GM19395 (cell line): Measurements from ENCODE around the gene CD248.
A peak's percentile ranks its signal among the peaks of the same experiment; 100 is the strongest.

Experiments
- ATAC-seq: cut with Tn5 transposase; IDR thresholded peaks from one replicate; pipeline ENCODE4 v1.9.1; 2021; ENCODE audit warnings: mild to moderate bottlenecking, moderate library complexity; ENCODE audit not compliant: unreplicated experiment

The CD248 gene

DNA sequence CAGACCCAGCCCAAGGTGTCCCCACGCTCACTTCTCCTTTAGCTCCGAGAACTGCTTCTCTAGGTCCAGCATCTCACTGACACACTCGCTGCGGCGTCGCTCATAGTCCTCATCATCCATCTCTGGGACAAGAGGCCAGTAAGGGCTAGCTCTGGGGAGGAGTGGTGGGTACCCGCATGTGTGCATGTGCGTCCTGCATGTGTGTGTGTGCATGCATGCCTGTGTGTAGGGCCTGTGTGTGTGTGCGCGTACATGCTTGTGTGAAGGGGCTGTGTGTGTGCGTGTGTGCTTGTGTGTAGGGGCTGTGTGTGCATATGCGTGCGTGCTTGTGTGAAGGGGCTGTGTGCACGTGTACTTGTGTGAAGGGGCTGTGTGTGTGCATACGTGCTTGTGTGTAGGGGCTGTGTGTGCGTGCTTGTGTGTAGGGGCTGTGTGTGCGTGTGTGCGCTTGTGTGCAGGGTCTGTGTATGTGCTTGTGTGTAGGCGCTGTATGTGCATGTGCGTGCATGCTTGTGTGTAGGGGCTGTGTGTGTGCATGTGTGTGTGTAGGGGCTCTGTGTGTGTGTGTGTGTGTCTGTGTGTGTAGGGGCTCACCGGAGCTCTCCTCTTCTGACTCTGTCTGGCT is 24.8 kb upstream of the CD248 start:
- no peak for ATAC-seq

DNA sequence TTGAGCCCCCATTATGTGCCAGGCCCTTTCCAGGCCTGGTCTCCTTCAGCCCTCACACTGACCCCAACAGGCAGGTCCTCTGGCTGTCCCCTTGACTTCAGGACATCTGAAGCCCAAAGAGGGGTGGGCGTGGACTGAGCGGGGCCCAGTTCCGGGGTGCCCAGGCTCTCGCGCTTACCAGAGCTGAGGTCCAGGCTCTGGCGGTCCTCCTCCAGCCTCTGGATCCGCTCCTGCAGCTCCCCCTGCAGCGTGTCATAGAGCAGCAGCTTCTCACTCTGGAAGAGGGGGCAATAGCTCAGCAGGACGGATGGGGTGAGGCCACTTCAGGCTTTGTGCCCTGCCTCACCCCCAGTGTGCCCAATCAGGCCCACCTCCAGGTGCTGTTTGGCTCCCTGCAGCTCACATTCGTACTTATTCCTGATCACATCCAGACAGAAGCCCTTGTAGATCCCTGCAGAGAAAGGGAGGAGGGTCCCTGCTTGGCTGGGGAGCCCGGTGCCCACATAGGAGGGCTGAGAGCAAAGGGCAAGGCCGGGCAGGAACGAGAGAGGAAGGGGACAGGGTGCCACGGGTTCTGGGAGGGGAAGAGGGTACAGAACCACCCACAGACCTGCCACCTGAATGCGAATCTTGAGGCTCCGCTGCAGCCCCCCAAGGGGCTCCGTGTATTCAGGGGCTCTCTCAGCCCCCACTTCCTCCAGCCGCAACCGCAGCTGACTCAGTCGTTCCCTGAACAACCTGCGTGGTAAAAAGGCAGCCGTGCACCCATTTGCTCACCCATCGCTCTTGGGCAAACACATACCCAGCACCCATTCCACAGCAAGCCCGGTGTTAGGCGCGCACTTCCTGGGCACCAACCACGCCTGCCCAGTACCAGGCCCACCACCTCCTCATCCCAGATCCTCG is 24.0 kb upstream of the CD248 start:
- no peak for ATAC-seq

DNA sequence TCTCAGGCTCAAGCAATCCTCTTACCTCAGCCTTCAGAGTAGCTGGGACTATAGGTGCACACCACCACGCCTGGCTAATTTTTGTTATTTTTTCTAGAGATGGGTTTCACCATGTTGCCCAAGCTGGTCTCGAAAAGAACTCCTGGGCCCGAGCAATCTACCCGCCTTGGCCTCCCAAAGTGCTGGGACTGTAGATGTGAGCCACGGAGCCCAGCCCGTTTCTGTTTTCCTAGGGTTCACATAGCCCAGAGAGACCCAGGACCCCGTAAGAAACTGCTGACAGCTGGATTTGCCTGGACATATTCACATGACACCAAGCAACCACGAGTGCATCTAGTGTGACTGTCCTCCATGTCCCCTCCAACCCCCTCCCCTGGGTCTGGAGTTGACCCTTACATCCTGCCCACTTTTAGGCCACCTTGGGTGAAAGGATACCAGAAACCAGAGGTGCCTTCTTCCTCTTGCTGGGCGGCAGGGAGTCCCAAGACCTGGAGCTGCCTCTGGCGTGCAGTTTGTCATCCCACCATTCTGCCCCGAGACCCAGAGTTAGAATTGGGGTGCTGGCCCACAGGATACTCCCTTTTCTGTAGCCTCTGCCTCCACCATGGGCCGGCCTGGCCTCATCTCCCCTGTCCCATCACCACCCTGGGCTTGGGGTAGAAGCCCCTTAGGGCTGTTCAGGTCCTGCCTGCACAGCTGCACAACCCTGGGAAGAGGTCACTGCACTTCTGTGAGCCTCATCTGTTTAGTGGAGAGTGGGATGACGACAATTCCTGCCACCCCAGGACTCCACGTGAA is 23.0 kb upstream of the CD248 start:
- ATAC-seq, result no peak

DNA sequence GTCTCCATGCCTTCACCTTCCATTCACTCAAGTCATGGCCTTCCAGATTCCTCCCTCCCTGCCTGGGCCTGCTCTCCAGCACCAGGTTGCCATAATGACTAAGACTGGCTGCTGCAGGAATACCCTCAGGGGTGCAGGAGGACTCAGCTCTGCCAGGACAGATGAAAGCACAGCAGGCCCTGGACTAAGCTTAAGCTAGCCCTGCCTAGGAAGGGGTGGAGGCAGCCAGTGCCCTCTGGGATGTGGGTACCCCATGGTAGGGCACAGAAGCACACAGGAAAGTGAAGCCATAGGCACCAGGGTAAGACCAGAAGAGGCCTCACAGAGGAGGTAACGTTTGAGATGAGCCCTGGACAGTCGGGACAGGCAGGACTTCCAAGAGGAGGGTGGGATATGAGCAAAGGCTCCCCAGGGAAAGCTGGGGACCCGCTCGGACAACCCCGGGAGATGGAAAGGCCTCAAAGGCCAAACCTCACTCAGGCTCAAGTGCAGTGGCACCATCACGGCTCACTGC is 22.4 kb upstream of the CD248 start:
- ATAC-seq, result no peak

DNA sequence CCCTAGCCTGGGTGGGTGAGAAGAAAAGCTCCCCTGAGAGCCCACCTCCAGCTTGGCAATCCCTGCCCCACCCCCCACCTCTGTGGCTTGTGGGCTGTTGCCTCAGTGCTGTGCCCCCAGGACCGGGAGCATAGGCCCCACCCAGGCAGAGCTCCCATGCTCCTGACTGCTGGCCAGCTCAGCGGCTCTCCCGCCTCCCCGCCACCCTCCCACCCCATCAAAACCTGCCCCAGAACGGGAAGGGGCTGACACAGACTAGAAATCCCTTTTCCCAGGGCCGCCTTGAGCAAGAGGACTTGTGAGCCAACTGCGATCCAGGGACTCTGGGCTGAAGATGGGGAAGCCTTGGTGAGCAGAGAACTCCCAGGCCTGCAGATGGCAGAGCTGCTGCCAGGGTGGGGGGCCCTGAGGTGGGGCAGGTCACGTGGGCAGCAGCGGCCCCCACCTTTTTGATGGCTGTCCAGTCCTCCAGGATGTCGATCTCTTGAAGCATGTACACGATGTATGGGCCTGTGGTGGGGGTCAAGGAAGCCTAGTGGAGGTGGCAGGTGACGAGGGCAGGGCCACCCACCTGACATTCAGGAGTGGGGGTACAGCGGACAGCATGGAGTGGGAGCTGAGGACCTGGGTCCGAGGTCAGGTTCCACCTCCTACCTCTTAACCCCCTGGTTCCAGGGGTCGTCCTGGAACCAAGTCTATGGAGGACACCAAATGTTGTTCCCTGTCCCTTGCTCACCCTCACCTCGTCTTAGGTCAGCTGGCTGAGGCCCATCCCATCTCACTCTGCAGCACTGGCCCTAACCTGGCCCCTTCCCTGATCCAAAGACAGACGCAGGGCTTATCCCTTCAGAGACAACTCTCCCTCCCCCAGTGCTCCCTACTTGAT is 21.7 kb upstream of the CD248 start:
- ATAC-seq, result no peak

DNA sequence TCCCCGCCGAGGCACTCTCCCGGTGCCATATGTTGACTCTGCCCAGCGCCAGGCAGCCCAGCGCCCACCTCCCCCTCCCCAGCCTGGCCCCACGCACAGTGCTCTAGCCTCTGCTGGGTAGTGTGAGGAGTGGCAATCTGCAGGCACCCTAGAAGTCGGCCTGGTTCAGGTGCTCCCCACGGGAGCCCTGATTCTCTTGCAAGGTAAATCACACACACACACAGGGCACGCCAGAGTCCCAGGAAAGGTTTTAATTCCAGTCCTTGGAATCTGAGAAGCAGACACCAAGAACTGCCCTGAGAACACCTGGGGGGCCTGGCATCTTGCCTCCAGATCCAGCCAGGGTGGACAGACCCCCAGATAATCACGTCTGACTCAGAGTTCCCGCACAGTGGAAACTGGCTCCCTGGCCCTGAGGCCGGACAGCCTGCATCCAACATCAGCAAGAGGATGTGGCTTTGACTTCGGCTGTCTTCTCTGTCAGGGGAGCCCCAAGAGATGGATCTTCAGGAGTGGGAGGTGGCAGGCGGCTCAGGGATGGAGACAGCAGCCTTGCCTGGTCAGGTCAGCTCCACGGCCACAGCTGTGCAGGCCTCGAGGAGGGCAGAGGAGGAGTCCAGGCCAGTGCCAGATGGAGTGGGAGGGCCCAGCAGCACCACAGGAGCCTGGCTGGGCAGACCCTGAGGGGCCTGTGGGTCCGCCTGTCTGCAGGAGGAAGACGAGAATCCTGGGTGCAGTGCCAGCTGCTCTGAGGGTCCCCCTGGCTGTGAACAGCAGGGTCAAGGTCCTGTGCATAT is 20.5 kb upstream of the CD248 start:
- ATAC-seq, result no peak

DNA sequence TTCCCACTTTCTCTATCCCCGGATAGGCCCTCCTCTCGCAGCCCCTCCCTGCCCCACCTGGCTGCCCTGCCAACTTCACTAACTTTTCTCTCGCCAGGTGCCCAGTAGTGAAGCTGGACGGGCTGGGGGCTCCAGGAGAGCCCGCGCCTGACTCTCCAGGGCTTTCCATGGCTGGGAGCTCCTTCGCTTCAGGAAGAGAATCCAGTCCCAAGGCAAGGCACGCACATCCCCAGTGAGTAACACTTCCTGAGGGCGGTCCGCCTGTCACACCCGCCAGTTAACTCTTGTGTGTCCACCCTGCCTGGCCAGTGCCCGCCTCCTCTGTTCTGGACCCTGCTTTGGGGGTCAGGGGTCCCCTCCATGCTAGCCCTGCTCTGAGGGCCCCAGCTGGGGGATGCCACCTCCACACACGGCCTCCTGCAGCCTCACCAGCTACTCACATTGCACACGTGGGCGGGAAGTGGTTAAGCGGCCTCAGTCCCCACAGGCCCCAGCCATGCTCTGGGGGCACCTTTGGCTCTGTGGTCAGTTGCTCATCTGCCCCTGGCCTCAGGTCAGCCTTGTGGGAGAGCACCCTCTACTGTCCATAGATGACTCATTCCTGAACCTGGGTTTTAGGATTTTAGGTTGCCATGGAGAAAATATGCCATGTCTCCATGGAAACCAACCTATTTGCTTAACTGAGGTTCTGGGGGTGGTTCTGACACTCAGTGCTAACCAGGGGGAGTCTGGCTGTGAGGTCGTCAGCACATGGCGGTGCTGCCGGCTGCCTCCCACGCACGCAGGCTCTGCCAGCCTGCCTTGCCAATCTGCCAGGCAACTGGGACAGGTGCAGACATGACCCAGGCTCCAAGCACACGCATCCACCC is 19.6 kb upstream of the CD248 start, which contains the start of gene RIN1:
RIN1 (minus strand) TSS at position 201 of the 869 bp plus-strand sequence; CDS start at position 169, 32 bp downstream.
- ATAC-seq, result peak; percentile 61

DNA sequence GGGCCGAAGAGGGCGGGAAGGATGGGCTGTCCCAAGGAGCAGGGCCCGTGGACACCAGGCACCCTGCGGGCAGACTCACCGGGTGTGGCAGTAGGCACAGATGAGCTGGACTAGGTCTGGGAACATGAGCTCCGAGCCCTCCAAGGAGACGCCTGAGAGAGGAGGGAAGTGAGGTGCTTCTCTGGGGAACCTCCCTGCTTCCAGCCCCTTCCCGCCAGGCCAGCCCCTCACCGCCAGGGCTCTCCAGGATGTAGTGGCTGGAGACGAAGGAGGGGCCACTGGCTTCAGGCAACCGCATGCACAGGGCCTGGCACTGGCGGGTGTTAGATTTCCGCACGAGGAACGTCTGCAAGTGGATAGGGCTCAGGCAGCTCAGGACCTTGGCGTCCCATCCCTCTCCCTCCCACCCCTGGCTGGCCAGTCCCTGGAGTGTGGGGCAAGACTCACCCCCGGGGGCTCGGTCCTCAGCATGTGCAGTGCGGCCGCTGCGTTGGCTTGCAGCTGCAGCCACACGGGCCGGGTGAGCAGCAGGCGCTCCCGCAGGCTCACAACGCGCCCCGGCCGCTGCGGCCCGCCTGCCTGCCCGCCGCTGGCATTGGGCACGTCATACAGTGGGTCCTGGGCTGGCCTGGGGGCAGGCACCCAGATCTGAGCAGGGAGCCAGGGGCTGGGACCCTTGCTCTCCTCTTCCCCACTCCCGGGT is 18.8 kb upstream of the CD248 start:
- no peak for ATAC-seq

DNA sequence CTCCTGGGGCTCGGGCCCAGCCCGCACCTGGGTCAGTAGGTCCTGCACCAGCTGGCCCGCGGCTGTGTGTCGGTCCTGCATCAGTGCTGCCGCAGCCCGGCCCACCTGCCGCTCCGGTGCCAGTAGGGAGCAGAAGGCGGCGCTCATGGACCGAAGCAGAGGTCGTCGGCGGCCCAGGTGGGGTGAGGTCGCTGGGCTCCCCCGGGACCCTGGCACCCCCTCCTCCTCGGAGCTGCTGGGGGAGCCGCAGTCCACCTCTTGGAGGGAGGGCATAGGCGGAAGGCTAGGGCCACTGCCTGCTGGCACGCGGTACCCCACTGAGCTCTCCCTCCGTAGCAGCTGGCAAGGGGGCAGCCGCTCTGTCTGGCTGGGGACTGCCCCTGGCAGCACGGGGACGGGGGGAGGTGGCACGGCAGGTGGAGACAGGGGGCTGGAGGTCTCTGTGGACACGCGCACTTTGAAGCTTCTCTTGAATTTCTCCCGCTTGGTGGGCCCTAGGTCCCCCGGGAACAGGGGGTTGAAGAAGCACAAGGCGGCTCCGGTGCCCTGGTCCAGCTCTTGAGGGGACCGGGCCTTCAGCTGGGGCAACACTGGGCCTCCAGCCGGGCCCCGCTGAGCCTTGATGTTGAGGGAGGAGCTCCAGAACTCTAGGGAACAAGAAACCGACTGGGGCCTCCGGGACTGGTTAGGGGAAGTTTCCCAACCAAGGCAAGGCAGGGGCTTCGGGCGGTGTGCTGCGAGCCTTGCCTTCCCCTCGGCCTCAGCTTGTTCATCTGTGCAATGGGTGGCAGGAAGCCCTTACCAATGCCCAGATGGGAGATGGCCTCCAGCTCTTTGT is 18.0 kb upstream of the CD248 start:
- no peak for ATAC-seq

DNA sequence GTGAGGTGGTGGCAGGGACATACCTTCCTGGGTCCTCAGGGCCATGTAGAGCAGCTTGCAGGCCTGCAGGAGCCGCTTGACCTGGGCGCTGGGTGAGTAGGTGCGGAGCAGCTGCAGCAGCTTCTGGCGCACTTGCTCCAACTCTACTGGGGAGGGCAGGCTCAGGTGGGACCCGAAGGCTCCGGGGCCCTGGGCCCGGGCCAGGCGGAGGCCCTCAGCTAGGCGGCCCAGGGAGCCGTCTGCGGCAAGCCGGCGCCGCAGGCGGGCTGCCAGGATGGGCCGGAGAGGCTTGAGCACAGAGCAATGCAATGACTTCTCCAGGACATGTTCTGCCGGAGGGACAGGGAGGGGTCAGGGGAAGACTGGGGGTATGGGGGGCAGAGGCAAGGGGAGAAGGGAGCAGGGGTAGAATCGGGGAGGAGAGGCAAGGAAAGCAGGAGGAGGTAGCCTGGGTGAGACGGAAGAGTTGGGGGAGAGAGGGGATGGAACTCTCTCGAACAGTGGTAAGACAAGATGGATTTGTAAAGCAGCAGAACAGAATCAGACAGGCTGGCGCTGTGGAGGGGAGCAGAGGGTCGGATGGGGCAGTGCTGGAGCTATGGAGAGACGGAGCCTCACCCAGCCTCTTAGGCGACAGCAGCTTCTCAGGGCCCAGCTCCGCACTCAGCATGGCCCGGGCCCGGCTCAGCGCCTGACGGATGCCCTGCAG is 17.2 kb upstream of the CD248 start:
- no peak for ATAC-seq

DNA sequence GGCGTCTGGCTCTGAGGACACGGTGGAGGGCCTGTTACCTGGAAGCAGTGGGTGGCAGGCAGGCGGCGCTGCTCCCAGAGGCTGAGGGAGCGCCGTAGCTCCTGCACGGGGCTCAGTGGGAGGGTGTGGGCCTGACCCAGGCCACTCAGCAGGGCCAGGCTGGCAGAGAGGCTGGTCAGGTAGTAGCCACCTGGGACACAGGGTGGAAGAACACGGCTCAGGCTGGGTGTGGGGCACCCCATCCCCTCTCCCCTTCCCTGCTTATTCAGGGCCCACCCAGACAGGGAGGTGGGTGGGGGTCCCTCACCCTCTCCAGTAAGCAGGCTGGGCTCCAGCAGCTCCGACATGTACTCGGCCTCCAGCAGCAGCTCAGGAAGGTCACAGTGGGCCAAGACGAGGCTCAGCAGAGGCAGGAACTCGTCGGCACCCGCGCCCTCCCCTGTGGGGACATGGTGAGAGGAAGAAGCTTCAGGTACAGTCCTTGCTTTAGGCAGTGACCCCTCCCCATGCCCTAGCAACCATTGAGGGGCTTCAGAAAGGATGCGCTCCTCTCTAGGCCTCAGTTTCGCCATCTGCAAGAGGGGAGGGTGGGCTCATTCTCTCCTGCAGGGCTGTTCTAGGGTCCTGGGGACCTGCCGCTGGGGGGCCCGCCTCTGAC is 16.5 kb upstream of the CD248 start:
- no peak for ATAC-seq

DNA sequence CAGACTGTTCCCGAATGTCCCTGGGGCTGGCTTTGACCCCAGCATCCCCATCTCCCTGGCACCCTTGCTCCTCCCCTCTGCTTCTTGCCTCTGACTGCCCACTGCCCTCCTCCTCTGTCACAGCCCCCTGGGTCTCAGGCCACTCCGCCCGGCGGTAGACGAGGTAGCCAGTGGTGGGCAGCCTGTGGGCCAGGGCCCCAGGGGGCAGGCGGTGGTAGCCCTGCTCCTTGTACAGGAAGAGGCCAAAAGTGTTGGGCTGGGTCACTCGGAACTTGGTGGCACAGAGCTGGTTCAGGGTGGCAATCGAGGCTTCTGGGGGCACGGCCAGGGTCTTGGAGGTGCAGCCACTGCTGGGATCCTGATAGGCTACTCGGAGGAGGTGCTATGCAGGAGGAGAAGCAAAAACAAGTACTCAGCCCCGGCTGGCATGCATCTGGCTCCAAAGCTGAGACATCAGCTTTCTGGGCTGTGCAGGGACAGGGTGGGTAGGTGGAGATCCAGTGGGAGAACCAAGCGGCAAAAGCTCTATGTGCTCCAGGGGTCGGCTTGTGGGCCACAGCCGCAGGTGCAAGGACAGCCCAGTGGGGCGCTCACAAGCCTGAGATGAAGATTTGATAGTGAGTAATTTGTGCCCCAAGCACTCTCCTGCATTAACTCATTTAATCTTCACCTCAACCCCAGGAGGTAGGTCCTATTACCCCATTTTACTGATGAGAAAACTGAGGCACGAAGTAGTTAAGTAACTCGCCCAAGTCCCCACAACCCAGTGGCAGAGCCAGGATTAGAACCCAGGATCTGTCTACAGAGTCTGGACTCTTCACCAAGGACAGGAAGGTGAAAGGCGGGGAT is 15.8 kb upstream of the CD248 start:
- no peak for ATAC-seq

DNA sequence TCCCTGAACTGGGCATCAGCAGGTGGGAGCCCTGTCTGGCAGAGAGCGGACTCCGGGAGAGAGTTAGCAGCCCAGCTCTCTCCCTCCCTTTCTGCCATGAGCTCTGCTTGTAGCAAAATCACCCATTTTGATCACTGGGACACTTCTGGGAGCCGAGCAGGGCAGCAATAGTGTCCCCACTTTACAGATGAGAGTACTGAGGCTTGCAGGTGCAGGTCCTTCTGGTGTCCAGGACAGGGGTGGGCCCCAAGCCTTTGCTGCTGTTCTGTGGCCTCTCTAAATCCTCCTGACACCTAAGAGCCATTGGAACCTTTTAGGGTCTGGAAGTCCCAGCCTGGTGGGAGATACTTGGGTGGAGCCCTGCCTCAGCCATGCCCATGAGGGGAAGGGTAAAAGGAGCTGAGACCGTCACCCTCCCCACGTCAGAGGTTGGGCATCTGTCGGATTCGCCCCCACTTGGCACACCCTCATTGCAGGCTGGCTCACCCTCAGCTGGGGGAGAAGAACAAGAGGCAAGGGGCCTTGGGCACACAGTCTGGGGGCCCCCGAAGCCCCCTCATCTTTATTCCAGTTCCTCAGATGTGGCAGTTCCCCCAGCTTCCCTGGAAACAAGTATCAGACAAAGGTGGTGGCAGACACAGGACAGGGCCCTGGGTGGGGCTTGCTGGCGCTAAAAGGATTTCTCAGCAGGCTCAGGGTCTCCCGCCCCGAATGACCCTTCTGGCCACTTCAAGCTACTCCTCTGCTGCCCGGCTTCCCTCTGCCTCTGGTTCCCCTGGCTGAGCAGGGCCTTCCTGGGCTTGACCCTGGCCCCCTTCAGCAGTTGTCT is 14.9 kb upstream of the CD248 start:
- ATAC-seq, result no peak

DNA sequence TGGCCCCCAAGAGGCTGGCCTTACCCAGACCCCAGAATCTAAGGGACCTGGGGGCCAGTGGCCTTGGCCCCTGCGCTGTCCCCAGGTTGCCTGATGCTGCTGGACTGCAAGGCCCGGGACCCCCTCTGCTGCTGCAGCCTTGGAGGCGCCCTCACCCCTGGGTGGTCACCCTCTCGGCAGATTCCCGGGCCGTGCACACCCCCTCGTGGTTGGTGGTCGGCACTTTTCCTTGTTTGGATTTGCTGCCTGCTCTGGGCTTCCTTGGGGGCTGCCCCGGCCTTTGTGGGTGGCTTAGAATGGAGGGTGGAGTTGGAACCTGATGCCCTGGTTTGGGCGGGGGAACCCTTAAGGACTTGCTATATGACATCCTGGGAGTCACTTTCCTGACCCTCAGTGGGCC is 14.1 kb upstream of the CD248 start:
- no peak for ATAC-seq
